Left cardiac atrium (tissue), 4 donors: ENCODE measurements around the gene CLSTN2. TPM values are rescaled to one million over a fixed set of nuclear protein-coding genes. Genes with fewer than 3 reads are reported as not detected.

Experiments used
- ATAC-seq, 2 donors: fragments of 200-7000 bp; cut with Tn5 transposase; one replicate each; pipeline ENCODE4 v1.9.1; 2020; ENCODE audit warnings: mild to moderate bottlenecking in 2 of 2, moderate library complexity in 2 of 2
- DNase-seq: peaks from one replicate; pipeline ENCODE4 v3.0.0-alpha.2; 2020
- intact Hi-C, 2 donors: fragments of 100-400 bp; cut with DNase I; formaldehyde crosslinking; loops; one replicate each; pipeline versions ENCODE4 v1.14.1 to v1.15.1; 2022 to 2023
- total RNA-seq, 2 donors: library from RNA; stranded (reverse); fragmentation: NEBNext Ultra II Directional; extraction: Animal tissue kit (Norgen Biotek cat#: 25700); gene quantifications; one replicate each; pipeline ENCODE4 v1.2.1, GENCODE V29; 2021
- donor health status: DM: no; HTN: yes; CAD: no.
- donor health status: DM: no; HTN: yes; CAD: no; lungs with severe emphysema.
- donor health status: DM: yes; HTN: yes; CAD: no.
- donor health status: Dilated cardiomyopathy.

The CLSTN2 gene
- total RNA-seq, 2 donors from 2014 or later, result 22.9 to 26.6 TPM

DNA sequence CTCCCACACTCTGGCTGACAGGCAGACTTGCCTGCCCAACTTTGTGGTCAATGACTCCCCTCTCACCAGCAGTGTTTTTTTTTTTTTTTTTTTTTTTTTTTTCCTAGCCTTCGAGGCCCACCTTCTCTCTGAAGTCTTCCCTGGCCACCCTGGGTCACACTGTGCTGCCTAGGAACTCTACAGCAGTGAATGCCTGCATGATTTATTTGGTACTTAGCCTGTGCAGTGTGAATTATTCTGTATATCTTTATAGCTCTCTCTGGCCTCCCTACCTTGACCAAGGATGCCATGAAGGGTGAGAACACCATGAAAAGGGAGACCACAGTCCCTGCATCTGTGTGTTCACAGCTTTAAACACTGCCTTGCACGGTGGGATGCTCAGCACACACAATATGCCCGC is 141.6 kb downstream of the CLSTN2 start:
- intact Hi-C loops, result no loop called here
- no peak for ATAC-seq
- DNase-seq, result no peak

GRCh38 chr3:140077406-140077805 is 142.4 kb downstream of the CLSTN2 start:
- no peak for DNase-seq
- intact Hi-C loops, result no loop called here
- ATAC-seq, result no peak

GRCh38 chr3:140078343-140078742 is 143.4 kb downstream of the CLSTN2 start:
- intact Hi-C loops, result no loop called here
- ATAC-seq, result no peak

DNA sequence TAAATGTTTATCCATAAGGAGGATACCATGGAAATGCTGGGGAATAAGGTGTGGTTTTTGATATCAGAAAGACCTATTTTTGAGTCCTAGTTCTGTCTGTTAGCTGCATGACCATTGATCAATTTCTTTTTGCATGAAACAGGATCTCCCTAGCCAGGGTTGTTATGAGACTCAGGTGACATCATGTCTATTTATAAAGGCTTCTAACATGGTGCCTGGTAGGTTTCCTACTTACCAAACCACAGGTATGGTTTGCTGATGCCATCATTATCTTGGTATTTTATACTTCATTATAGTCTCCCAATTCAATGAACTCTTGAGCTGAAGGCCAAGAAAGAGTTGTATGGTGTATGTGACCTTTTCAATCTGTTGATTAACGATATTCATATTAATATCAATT is 144.0 kb downstream of the CLSTN2 start:
- no peak for ATAC-seq
- intact Hi-C loops, result no loop called here
- no peak for DNase-seq

More at GRCh38 chr3:140078343-140078742, 143.4 kb downstream of the CLSTN2 start:
- no peak for DNase-seq

DNA sequence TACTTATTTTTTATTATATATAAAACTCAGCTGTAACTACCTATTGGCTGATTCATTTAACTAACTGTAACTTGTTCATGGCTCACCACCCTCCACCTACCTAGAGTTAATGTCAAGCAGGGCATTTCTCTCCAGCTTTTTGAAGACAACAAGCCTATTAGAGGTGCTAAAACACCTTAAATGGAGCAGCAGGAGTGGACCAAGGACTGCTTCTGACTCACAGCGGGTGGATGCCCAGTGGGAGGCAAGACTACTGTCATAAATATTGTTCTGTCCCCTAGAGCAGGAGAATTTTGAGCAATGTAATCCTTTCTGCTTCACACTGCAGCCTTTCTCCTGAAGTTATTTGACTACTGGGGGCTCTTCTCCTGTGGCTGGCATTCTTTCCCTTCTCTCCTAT is 146.9 kb downstream of the CLSTN2 start:
- intact Hi-C loops, result no loop called here
- no peak for DNase-seq
- ATAC-seq, result no peak

DNA sequence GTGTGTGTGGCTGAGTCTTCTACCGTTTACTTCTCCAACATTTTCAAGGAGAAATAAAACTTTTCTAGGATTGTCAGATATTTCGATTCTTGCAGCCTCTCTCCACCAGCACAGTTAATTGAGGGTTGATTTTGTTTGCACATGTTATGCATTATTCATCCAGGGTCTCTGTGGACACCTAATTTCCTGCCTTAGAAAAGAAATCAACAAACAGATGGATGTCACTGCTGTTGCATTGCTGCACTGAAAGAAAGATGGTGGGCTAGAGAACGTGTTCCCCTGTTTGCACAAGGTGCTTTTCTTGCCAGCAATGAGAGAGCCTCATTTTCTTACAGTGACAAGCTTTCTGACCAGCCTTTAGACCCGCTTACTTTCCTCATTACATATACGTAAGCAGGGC is 150.0 kb downstream of the CLSTN2 start:
- ATAC-seq, result no peak
- intact Hi-C loops, result no loop called here
- no peak for DNase-seq

GRCh38 chr3:140086642-140087041 is 151.7 kb downstream of the CLSTN2 start:
- intact Hi-C loops, result no loop called here
- DNase-seq, result no peak
- no peak for ATAC-seq

- ATAC-seq (no peak), DNase-seq (no peak)
- intact Hi-C loops, result no loop called here
These were observed 153.1 kb downstream of the CLSTN2 start for GRCh38 chr3:140088058-140088457.

- ATAC-seq, result no peak
- intact Hi-C loops, result no loop called here
- no peak for DNase-seq
These were observed 153.5 kb downstream of the CLSTN2 start for GRCh38 chr3:140088513-140088912.

- intact Hi-C loops, result no loop called here
These were observed 154.6 kb downstream of the CLSTN2 start for GRCh38 chr3:140089403-140090072.

GRCh38 chr3:140091143-140091542 is 156.2 kb downstream of the CLSTN2 start:
- intact Hi-C loops, result no loop called here
- no peak for DNase-seq
- peak in 1 of 2 donors; percentile 63 for ATAC-seq

More at GRCh38 chr3:140089403-140090072, 154.6 kb downstream of the CLSTN2 start:
- no peak for DNase-seq
- no peak for ATAC-seq

DNA sequence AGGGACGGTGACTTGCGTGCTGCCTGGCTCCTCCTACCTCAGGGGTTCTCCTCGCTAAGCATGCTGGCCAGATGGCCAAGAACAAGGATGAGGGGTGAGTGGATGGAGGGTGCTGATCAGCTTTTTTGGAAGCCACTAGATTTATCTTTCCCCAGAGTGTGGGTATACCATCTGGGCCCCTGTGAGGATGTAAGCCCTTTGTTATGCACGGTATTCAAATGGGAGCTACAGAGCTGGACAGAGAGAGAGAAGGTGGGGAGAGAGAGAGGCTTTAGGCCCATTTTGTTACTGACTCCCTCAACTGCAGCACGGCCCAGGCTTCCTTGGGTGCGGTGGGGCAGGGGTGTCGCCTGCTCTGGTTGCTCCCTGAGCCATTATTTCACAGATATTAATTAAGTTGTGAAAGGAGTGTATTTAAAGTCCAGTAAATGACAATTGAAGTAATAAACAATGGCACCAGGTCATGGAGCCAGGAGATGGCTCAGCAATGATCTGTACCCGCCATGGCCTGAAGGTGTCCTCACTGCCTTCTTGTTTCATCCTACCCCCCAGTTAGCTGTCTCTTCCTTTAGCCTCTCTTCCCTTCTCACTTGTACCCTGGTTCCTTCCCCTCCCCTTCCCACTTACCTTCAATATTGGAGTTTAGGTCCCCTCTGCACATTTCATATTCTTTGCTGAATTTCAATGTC is 158.0 kb downstream of the CLSTN2 start:
- DNase-seq (no peak), ATAC-seq (peak in 1 of 2 donors; percentile 41)
- intact Hi-C loops, result no loop called here

GRCh38 chr3:140093742-140094141 is 158.8 kb downstream of the CLSTN2 start:
- intact Hi-C loops, result no loop called here
- ATAC-seq (peak; percentile 88 to 93), DNase-seq (peak; percentile 76)

GRCh38 chr3:140094487-140094886 is 159.5 kb downstream of the CLSTN2 start:
- intact Hi-C loops, result no loop called here
- DNase-seq (no peak), ATAC-seq (no peak)

GRCh38 chr3:140096037-140096436 is 161.1 kb downstream of the CLSTN2 start:
- intact Hi-C loops, result no loop called here
- no peak for ATAC-seq
- DNase-seq, result no peak

DNA sequence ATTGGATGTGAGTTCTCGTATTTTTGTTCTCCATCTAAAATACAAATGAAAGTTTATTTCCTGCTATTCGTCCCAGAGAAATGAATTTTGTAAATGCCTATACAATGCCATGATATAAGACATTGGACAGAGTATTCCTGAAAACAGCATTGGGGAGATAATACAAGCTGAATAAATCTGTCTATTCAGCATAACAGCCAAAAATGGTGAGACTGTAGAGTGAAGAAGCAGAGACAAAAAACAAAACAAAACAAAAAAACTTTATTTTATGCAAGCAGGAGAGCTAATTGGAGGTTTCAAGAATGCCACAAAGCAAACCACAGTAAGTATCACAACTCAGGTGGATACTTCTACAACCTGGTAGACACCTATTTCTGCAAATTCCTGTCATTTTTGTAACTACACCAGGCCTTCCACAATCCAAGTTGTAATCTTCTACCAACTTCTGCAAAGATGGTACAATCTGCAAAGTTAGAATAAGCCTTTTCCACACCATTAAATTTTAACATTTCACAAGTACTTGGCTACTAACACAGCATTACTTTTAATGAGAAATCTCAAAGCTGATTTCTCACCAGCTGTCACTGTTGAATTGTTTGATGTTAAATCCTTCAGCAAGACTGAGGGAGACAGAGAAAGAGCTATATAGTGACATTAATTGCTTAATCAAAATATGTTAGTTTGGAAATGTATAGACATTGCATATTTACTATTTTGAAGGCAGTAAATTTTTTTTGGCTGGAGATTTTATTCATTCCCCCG is 163.1 kb downstream of the CLSTN2 start:
- intact Hi-C loops, result no loop called here
- ATAC-seq (no peak), DNase-seq (no peak)

DNA sequence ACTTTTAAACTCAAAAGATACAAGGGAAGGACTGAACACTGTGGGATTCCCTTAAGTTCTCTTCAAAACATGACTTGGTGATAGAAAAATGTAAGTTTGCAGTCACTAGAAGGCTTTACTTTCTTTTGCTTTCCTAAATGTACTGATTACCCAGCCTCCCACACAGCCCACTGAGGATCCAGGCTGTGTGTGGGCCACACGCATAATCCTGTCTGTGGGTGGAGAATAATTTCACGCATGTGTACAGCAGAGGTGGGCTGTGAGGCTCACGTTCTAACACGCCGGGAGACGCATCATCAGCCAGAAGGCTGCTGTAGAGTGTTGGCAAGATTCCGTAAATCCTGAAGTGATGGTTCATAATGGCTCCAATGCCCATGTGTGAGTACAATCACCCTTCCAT is 165.5 kb downstream of the CLSTN2 start:
- intact Hi-C loops, result loop anchor here in 1 of 2 donors (2.0 kb wide), 1 partner anchor 50 kb away; no protein-coding TSS in a partner anchor
- ATAC-seq, result no peak
- no peak for DNase-seq

DNA sequence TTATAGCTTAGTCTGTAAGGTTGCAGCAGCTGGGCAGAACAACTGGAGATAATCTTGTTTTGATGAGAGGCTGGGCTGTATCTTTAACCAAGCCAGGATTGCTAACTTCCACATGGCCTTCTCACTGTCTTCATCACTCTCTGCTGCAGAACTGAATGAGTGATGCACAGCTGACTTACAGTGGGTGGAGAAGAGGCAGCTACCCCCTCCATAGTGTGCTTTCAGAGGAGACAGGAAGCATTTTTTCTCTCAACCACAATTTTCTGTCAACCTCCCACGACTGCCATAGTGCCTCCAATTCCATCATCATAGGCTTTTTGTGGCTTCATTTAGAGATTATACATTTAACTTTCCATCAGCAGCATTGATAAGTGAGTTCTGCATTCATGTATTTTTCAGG is 168.2 kb downstream of the CLSTN2 start:
- intact Hi-C loops, result no loop called here
- DNase-seq (no peak), ATAC-seq (no peak)

- intact Hi-C loops, result no loop called here
- no peak for DNase-seq
- ATAC-seq, result peak; percentile 23 to 93
These were observed 169.1 kb downstream of the CLSTN2 start for GRCh38 chr3:140103986-140104645.
